Tibial nerve (tissue), 4 donors: ENCODE results near the gene MAP4K3. TPM values are rescaled to one million over a fixed set of nuclear protein-coding genes. Genes with fewer than 3 reads are reported as not detected.
A peak's percentile ranks its signal among the peaks of the same experiment; 100 is the strongest.

Source experiments
- DNase-seq, 2 donors: peaks; one replicate each; pipeline ENCODE4 v3.0.0-alpha.2; 2019; ENCODE audit warnings: low spot score in 2 of 2
- H3K27ac ChIP-seq, 4 donors: fragments of 200-600 bp; sonication (generic) in 3 of 4; one replicate each; pipeline ENCODE4 v1.5.1; 2017 to 2019; ENCODE audit warnings: mild to moderate bottlenecking in 1 of 4
- H3K27me3 ChIP-seq, 2 donors: fragments of 200-600 bp; sonication (generic) in 1 of 2; one replicate each; pipeline versions ENCODE4 v1.5.1 to v1.6.0; 2017 to 2019
- H3K36me3 ChIP-seq, 3 donors: fragments of 200-600 bp; sonication (generic); one replicate each; pipeline ENCODE4 v1.5.1; 2018 to 2019
- H3K4me1 ChIP-seq, 4 donors: fragments of 200-600 bp; sonication (generic) in 3 of 4; one replicate each; pipeline ENCODE4 v1.5.1; 2017 to 2019
- H3K4me3 ChIP-seq, 4 donors: fragments of 200-600 bp; sonication (generic) in 3 of 4; one replicate each; pipeline ENCODE4 v1.5.1; 2017 to 2019; ENCODE audit warnings: mild to moderate bottlenecking in 1 of 4, moderate library complexity in 1 of 4
- H3K9me3 ChIP-seq, 4 donors: fragments of 200-600 bp; sonication (generic) in 3 of 4; one replicate each; pipeline ENCODE4 v1.5.1; 2017 to 2019
- EP300 ChIP-seq, 2 donors: sonication (generic); formaldehyde crosslinking; IDR thresholded peaks; one replicate each; pipeline ENCODE4 v1.6.1; 2017; ENCODE audit warnings: antibody characterized with exemption in 2 of 2, mild to moderate bottlenecking in 1 of 2
- POLR2A ChIP-seq, 2 donors: fragments of 450-650 bp; IDR thresholded peaks; one replicate each; pipeline ENCODE4 v1.6.1; 2017; ENCODE audit warnings: antibody characterized with exemption in 2 of 2, mild to moderate bottlenecking in 2 of 2, moderate library complexity in 2 of 2
- WGBS, 2 donors: methylation state at CpG; one replicate each; pipeline ENCODE4 v1.1.5; 2018; 5-methylcytosine and 5-hydroxymethylcytosine counted together
- total RNA-seq, 4 donors: library from RNA; depleted of rRNA; stranded (reverse); fragments of >200 nt; gene quantifications; one replicate each; pipeline ENCODE4 v1.1.0, GENCODE V29; 2016
- TF ChIP-seq, protein P1 (sequence below), 5 experiments: fragments of 200-600 bp in 3 of 5; fragments of 450-650 bp in 2 of 5; sonication (generic) in 3 of 5; IDR thresholded peaks; one replicate each; pipeline ENCODE4 v1.5.1; 2016 to 2019; ENCODE audit warnings: antibody characterized with exemption in 5 of 5, mild to moderate bottlenecking in 3 of 5, moderate library complexity in 2 of 5

Gene MAP4K3
- total RNA-seq, 4 donors from 2014 or later: 54.4 to 102 (median 60.2) TPM

DNA sequence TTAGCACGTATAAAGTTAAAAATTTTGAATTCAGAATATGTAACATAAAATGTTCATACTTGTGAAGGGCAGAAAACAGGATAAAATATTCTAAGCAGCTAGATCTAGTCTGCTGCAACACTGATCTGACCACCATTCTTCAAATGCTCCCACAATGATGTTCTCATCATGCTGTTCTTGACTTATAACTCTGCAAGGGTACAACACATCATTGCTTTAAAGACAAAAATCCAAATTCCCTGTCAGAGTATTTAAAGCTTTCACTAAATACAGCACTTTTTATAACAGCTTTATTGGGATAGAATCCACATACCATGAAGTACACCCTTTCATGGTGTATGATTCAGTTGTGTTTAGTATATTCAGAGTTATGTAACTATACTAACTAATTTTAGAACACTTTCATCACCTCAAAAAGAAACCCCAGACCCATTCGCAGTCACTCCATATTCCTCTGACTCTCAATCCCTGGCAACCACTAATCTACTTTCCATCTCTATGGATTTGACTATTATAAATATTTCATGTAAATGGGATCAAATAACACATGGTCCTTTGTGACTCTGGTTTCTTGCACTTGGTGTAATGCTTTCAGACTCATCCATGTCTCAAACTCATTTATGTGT lies 56.4 kb downstream of the MAP4K3 start:
- H3K27ac ChIP-seq: peak overlapping the region; percentile 39 to 86 (median 66)
- no peak for DNase-seq
- H3K27me3 ChIP-seq: no peaks in the 10 kb centered on the region
- peaks cover 0 to 53% (median 25%) of the 10 kb centered on the region in 4 donors for H3K4me1 ChIP-seq
- no peak overlapping the region for H3K4me3 ChIP-seq
- peaks cover 0 to 6% (median 0%) of the 10 kb centered on the region in 3 donors for H3K36me3 ChIP-seq
- no peaks in the 10 kb centered on the region for H3K9me3 ChIP-seq
- 32 to 46% methylated on average over 2 of the region's 2 CpGs for WGBS, 2 donors
- TF ChIP-seq POLR2A (IDR thresholded peaks at IDR 0.05) (no peak), EP300 (IDR thresholded peaks at IDR 0.05) (no peak)
- TF ChIP-seq, protein P1, sequence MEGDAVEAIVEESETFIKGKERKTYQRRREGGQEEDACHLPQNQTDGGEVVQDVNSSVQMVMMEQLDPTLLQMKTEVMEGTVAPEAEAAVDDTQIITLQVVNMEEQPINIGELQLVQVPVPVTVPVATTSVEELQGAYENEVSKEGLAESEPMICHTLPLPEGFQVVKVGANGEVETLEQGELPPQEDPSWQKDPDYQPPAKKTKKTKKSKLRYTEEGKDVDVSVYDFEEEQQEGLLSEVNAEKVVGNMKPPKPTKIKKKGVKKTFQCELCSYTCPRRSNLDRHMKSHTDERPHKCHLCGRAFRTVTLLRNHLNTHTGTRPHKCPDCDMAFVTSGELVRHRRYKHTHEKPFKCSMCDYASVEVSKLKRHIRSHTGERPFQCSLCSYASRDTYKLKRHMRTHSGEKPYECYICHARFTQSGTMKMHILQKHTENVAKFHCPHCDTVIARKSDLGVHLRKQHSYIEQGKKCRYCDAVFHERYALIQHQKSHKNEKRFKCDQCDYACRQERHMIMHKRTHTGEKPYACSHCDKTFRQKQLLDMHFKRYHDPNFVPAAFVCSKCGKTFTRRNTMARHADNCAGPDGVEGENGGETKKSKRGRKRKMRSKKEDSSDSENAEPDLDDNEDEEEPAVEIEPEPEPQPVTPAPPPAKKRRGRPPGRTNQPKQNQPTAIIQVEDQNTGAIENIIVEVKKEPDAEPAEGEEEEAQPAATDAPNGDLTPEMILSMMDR (IDR thresholded peaks at IDR 0.05): no peak

DNA sequence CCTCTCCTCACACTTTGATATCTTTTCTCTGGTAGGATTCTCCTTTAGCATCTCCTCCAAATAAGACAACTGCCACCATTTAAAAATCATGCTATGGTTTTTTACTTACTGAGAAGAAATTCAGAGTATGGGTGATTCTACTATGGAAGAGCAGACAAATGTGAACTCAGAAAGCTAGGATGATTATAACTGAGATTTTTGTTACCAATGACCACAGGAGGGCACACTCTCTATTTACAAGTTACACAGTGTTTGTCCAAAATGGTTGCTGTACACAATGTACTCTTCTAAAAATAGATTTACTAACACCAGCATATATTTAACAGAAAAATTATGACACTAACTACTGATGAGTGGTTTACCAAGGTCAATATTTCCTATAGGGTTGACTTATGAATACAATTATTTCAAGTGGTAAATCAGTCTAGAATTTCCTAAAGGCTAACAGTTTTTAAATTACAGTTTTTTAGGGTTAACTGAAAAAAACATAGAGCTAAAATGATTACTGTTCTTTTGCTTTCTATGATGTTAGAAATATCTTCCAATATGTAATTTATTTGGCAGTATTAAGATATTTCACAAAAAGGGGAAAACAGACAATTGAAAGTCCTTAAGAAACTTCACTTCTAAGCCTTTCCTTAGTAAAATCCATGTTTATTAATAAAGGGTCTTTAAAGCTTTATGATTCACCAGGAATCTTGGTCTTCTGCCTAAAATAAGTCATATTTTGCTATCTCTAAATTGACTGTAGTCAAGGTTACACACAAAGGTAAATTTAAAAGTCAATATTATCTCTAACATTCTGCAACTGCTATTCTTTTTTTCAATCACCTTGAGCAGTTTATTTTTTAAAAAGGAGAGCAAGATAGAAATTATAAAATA lies 57.2 kb downstream of the MAP4K3 start:
- Histone ChIP-seq H3K27ac (peak overlapping the region; percentile 39 to 86 (median 66)), H3K9me3 (no peaks in the 10 kb centered on the region), H3K4me1 (peaks cover 0 to 53% (median 25%) of the 10 kb centered on the region in 4 donors), H3K4me3 (no peak overlapping the region), H3K27me3 (no peaks in the 10 kb centered on the region), H3K36me3 (peaks cover 0 to 13% (median 0%) of the 10 kb centered on the region in 3 donors)
- DNase-seq: peak in 1 of 2 donors; percentile 65
- TF ChIP-seq, protein P1 (IDR thresholded peaks at IDR 0.05): peak; percentile 48 to 81 (median 52)
- TF ChIP-seq EP300 (IDR thresholded peaks at IDR 0.05) (peak; percentile 80 to 83), POLR2A (IDR thresholded peaks at IDR 0.05) (no peak)

DNA sequence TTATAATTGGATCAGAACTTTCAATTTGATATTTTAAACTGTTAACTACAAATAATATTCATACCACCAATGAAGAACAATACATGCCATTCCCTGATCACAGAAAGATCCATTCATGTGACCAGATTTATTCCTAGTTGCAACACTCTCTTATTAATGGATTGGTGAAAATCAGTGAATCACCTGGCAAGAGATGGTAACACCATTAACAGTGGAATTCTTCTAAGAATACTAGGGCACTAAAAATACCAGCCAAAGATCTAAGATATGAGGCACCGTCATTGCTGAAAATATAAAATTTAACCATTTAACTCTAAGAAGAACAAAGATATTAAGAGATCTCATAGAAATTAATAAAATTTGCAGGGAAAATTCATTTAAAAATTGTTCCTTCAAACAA lies 58.1 kb downstream of the MAP4K3 start:
- no peak for DNase-seq
- H3K4me3 ChIP-seq: no peak overlapping the region
- H3K27ac ChIP-seq: peak overlapping the region in 3 of 4 donors; percentile 39 to 86 (median 85)
- TF ChIP-seq EP300 (IDR thresholded peaks at IDR 0.05) (no peak), POLR2A (IDR thresholded peaks at IDR 0.05) (no peak)
- TF ChIP-seq, protein P1 (IDR thresholded peaks at IDR 0.05): no peak
- H3K36me3 ChIP-seq: peaks cover 0 to 22% (median 0%) of the 10 kb centered on the region in 3 donors
- no peaks in the 10 kb centered on the region for H3K9me3 ChIP-seq
- peaks cover 0 to 53% (median 25%) of the 10 kb centered on the region in 4 donors for H3K4me1 ChIP-seq
- 23 to 29% methylated on average over 1 of the region's 1 CpG for WGBS, 2 donors
- H3K27me3 ChIP-seq: no peaks in the 10 kb centered on the region

DNA sequence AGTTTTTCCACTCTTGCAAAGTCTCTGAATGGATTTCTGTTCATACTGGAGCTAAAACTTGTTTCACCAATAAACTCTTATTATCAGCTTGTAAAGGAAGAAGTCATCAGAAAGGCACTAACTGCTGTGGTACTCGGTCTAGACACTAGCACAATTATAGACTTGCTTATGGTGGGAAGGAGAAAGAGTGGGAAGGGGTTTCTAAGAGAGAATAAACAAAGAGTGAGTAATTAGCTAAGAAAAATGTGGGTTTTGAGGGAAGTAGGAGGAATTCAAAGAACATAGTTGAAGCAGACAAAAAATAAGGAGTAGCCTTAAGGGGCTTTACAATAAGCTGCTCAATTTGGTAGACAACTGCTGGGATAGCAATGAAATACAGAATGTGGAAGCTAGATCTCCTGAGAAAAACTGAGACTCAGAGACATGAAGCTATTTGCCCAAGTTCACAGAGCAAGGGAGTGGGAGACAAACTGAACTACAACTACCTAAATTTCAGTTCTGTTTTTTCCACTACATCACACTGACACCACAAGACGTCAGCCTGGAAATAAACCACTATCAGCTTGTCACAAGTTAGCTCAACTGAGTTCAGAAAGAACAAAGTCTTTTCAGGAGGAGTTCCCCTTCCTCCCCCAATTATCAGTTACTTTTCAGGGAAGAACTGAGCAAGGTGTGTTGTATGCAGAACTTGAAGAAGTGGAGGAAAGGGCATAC lies 59.7 kb downstream of the MAP4K3 start:
- TF ChIP-seq, protein P1 (IDR thresholded peaks at IDR 0.05): no peak
- TF ChIP-seq POLR2A (IDR thresholded peaks at IDR 0.05): peak in 1 of 2 donors; percentile 12
- TF ChIP-seq EP300 (IDR thresholded peaks at IDR 0.05): peak; percentile 22 to 59
- WGBS, 2 donors: 40 to 43% methylated on average over 2 of the region's 2 CpGs
- H3K4me3 ChIP-seq: no peak overlapping the region
- DNase-seq: no peak
- H3K27me3 ChIP-seq: no peaks in the 10 kb centered on the region
- peak overlapping the region in 3 of 4 donors; percentile 35 to 73 (median 58) for H3K27ac ChIP-seq
- peaks cover 0 to 46% (median 25%) of the 10 kb centered on the region in 4 donors for H3K4me1 ChIP-seq
- peaks cover 0 to 10% (median 2%) of the 10 kb centered on the region in 4 donors for H3K9me3 ChIP-seq
- H3K36me3 ChIP-seq: peaks cover 0 to 38% (median 0%) of the 10 kb centered on the region in 3 donors
